Subcutaneous adipose tissue (tissue), 4 donors: Measurements from ENCODE around the gene XDH. TPM values are rescaled to one million over a fixed set of nuclear protein-coding genes. Genes with fewer than 3 reads are reported as not detected.

Source experiments
- total RNA-seq, 4 donors: library from RNA; depleted of rRNA; stranded (reverse); fragments of >200 nt; gene quantifications; one replicate each; pipeline ENCODE4 v1.1.0, GENCODE V29; 2016
- TF ChIP-seq, protein P1 (sequence below): fragments of 450-650 bp; IDR thresholded peaks from one replicate; pipeline ENCODE4 v1.5.1; 2016; ENCODE audit warnings: low read depth, mild to moderate bottlenecking, control low read depth, antibody characterized with exemption, moderate library complexity

XDH gene
- total RNA-seq, 4 donors from 2014 or later: not detected

DNA sequence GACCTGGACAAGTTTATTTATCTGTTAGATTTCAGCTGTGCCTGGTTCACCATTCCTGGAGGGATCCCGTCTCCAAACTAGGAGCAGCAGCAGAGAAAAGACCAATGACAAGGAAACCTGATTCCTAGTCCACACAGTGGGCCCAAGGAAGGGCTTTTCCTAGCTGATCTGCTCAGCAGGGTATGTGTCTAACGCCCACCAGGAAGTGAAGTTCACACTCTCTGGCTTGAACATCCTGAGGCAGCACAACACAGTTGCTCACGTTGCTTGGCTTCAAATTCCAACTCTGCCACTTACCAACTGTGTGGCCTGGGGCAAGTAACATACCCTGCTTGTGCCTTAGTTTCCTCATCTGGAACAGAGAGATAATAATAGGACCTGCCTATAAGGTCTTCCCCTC lies 42.9 kb downstream of the XDH start:
- TF ChIP-seq, protein P1, sequence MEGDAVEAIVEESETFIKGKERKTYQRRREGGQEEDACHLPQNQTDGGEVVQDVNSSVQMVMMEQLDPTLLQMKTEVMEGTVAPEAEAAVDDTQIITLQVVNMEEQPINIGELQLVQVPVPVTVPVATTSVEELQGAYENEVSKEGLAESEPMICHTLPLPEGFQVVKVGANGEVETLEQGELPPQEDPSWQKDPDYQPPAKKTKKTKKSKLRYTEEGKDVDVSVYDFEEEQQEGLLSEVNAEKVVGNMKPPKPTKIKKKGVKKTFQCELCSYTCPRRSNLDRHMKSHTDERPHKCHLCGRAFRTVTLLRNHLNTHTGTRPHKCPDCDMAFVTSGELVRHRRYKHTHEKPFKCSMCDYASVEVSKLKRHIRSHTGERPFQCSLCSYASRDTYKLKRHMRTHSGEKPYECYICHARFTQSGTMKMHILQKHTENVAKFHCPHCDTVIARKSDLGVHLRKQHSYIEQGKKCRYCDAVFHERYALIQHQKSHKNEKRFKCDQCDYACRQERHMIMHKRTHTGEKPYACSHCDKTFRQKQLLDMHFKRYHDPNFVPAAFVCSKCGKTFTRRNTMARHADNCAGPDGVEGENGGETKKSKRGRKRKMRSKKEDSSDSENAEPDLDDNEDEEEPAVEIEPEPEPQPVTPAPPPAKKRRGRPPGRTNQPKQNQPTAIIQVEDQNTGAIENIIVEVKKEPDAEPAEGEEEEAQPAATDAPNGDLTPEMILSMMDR: no peak

DNA sequence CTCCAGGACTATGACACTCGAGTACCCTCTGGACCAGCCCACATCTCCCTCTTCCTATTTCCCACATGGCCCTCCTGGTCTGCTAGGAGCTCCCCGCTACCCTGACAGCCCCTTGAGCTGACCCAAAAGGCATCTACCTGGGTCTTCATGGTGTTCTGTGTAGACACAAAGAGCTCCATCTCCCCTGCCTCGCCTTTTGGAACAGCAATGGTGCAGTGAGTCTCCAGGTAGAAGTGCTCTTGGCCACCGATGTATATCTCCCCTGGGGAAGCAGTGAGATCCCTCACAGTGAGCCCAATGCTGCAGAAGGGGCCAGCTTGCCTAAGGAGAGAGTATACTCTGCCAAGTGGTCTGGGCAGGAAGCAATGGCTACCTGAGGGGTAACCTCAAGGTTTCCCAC lies 47.8 kb downstream of the XDH start:
- TF ChIP-seq, protein P1: no peak

DNA sequence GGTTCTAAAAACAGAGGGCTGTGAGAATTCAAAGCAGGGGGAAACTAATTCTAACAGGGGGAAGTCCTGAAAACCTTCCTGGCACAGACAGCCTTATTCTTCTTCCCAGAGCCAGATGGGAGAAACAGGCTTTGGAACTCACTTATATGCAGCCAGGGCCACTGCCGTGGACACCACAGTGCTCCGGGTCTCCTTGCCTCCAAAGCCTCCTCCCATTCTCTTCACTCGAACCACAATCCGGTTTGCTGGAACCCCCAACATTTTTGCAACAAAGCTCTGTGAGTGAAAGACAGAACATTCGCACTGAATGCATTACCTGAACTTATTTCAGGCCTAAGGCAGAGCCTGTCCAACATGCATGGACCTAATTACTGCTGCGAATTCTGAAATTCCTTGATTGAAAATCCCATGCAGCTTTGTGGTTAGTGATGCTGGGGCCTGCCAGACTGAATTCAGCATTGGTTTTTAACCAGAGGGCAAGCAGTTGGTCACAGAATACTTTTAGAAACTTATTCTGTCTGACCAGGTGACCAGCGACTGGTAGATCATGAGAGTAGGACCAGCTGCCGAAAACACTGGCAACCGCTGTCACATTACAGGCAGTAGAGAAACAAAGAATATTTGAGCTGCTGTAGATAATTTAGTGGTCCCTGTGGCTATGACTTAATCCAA lies 48.6 kb downstream of the XDH start:
- TF ChIP-seq, protein P1: no peak

GRCh38 chr2:31365348-31365747 lies 49.2 kb downstream of the XDH start:
- TF ChIP-seq, protein P1: no peak

DNA sequence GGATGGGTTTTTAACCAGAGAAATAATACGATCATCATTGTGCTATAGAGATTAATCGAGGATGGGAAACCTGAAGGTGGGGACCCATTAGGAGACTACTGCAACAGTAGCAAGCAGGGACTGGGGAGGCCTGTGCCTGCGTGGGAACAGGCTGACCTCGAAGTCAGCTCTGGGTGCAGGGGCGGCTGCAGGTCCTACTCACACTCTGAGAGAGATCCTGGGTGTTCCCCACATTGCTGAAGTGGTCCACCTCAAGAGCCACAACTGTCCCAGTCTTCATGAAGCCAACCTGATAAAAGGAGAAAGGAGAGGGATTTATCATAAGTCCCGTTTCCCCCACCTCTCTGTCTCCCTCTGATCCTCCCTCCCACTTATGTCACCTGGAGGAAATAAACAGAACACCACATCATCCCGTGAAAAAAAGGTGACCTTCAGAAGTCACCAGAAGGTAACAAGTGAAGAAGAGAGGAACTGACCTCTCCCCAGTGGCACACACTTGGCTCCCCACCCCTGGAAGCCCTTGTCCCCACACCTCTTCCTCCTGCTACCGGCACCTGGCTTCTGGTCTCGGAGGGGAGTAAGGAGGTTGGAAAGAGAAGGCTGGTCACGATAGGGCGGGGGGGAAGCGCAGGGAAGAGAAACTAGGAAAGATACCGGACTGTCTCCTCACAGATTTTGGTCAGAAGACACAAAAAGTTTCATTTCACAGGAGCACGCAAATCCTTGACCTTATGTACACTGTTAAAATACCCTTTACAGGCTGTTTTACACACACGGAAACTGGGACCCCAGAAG lies 50.4 kb downstream of the XDH start:
- TF ChIP-seq, protein P1: no peak

DNA sequence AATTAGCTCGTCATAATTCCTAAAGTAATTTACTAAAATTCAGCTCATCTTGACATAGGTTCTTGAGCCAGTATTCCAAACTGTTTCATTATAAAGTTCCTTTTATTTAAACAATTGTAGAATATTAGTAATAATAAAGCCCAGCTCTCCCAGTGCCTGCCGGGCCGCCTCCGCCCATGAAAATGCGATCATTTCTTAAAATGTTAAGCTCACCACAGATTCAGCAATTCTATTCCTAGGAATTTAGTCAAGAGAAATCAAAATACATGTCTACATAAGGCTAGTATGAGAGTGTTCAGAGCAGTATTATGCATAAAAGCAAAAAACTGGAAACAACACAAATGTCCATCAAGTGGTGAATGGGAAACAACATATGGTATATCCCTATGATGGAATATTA lies 52.0 kb downstream of the XDH start:
- TF ChIP-seq, protein P1: no peak

DNA sequence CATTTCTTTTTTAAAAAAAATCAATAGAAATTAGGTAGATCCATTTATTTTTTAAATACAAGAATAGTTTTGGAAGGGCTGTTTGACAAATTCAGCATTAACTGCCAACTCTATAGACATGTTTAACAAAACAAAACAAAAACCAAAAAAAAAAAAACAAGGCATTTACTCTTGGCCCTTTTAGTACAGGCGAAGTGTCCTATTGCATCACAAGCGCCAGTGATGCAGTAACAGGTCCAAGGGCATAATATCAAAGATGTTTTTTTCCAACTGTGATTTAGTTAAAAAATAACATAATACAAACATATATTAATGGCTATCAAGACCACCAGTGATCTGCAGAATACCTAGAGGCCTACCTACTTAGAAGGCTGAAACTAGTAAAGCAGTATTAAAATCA lies 55.3 kb downstream of the XDH start:
- TF ChIP-seq, protein P1: no peak
